CD4-positive, alpha-beta T cell treated with Interleukin-6 for 4 hours (primary cell): ENCODE results near the gene ZFHX3.

ENCODE experiments used
- DNase-seq: peaks from one replicate; pipeline ENCODE4 v3.0.0-alpha.2; 2020; ENCODE audit warnings: mixed read lengths

ZFHX3 gene

GRCh38 chr16:72815348-72816318, 232.3 kb downstream of the ZFHX3 start:
- DNase-seq, result no peak

GRCh38 chr16:72814226-72814625, 233.7 kb downstream of the ZFHX3 start:
- no peak for DNase-seq

DNA sequence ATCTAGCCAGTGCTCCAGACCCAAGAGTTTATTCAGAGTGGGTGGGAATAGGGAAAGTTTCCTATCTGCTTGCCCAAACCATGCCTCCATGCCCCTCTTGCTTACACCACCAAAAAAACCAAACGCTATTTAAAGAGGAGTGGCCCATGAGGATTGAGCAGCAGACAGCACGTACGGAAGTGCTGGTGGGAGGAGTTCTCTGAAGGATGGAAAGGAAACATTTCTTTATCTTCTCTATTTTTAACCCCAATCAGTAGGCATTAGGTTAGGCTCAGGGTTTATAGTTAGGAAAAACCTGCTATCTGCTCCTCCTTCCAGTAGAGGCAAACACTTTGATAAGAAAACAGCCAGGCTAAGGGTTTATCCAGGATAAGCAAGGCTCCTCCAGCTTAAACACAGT, 235.3 kb downstream of the ZFHX3 start:
- DNase-seq, result no peak

GRCh38 chr16:72811876-72812275, 236.1 kb downstream of the ZFHX3 start:
- DNase-seq, result no peak

DNA sequence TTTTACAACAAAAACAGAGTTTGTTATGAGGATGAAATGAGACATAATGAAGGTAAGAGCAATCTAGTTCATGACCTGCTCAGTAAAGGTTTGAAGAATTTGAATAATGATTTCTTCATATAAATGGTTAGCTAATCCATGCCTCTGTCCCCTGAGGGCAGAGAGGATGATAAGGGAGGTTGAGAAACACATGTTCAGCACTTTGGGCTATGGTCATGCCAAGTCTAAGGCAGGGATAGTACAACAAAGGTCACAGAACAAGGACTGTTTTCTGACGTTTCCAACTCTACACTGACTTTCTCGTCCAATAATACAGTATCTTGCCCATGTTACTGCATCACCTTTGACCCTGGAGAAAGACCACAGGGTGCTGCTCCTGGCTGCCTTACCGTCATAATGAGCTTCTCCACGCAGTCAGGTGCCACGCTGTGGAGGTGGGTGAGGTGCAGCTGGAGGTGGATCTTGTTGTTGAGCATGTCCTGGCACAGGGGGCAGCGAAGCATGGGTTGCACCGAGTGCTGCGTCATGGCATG, 236.7 kb downstream of the ZFHX3 start:
- DNase-seq, result no peak

DNA sequence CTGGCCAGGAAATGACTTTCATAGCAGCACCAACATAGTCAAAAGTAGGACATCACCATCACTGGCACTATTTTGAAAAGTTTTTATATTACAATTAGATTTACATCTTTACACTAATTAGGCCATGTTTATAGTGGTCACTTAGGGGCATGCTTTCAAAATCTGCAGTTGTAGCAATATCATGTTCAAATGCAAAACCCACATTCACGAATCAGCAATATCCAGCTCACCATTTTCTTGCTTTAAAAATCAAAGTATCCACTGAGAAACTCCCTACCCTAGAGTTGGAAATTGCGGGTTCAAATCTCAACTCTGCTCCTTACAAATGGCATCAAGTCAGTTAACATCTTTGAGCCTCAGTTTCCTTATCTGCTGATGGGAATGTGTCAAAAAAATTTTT, 237.4 kb downstream of the ZFHX3 start:
- DNase-seq, result no peak

DNA sequence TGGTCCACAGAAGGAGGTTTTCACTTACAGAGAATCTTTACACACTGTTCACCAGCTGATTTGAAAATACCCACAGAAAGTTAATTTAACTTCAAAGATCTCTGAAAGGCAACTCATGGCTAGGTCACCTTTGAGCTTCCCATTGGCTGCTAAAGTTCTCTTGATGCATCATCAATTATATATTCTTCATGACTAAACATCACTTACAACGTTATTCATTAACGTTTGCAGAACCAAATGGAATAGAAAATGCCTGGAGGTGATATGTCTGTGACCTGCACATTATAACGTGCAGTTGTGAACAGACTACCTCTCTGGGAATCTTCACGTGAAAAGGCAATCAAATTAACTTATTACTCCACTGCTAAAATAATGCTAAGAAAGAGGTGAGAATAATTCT, 238.5 kb downstream of the ZFHX3 start:
- no peak for DNase-seq

DNA sequence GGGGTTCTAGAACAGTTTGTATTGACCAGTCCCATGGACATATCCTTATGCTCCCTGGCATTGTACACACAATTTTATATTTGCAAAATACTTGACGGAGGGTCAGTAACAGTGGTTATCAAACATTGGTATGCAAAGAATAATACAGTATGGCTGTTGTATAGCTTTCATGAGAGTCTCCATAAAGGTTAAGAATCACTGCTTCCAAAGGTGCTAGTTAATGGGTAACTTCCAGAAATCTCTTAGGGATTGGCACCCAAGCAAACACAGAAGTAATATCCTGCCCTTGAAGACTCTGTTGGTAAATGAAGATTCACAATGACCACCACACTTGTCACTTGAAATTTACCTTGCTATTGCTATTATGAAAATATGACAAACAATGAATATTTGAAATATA, 239.2 kb downstream of the ZFHX3 start:
- DNase-seq, result no peak

- DNase-seq, result no peak
Observed at GRCh38 chr16:72807245-72807644, 240.7 kb downstream of the ZFHX3 start.

DNA sequence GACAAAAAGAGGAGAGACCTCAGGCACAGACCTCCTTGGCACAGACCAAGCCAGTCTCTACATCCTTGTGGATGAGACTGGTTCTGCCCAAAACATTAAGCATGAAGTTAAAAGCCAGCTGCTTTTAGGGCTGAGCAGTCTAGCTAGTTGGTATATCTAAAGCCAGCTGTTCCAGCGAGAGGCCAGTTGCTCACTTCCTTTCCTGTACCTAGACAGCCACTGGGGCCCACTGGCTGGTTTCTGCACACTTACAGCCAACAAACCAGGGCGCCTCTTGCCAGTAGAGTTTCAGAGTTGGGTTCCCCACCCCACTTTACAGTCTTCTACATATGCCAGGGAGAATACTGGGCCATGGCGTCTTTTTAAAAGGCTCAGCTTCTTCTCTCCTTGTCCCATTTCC, 242.4 kb downstream of the ZFHX3 start:
- no peak for DNase-seq

DNA sequence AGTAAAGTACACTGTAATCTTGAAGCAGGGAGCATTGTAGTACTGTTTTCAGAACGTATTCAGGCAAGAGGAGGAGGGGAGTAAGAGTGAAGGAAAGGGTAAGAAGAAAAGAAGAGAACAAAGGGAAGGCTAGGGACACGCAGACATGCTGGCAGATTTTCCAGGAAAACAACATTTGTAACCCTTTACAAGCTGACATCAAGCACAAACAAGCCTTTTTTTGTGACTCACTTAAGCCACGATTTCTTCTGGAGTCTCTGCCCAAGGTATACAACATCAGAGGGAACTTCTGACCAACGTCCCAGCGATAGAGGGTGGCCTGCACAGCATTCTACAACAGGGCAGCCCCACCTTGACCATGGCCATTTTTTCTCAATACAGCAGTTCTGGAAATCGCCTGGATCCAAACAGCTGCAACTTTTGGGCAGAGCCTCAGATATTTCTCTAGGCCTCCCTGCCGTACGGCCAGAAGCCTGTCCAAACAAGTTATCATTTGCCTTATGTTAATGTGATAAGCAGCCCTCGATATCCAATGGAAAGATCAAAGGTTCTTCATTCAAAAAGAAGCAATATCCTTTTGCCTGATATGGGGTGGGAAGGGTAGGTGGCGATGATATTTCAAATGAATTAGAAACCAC, 247.3 kb downstream of the ZFHX3 start:
- DNase-seq, result no peak

DNA sequence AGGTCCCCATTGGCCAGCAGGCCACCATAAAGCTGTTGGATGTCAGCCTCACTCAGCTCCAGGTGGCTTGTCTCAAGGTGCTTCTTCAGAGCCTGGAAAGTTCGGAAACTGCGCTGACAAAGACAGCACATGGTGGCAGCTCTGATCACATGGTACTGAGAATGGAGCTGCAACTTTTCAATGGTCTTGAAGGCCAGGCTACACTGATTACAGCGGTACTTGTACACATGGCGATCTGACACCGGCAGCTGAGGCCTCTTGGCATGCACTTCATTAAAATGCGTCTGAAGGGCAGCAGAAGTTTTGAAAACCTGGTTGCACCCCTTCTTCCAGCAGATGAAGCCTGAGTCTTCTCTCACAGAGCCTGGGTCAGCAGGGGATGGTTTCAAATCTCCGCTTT, 249.7 kb downstream of the ZFHX3 start:
- no peak for DNase-seq

GRCh38 chr16:72797621-72798020, 250.3 kb downstream of the ZFHX3 start:
- DNase-seq, result no peak

- no peak for DNase-seq
Observed at GRCh38 chr16:72796222-72796621, 251.7 kb downstream of the ZFHX3 start.

DNA sequence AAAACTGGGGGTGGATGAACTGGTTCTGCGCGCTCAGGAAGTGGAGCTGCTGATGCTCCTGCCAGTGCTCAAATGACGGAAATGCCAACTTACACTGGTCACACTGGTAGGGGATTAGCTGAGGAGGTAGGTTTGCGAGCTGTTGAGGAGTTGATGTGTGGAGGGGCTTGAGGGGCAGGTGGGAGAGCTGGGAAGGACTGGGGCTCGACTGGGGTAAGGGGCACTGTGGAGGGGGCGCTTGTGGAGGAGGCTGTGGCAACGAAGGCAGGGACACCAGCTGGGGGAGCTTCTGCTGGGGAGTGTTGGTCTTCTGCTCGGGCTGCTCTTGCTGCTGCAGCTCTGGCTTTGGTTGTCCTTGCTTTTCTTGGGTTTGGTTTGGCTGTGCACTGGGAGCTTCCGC, 252.9 kb downstream of the ZFHX3 start:
- DNase-seq, result no peak

DNA sequence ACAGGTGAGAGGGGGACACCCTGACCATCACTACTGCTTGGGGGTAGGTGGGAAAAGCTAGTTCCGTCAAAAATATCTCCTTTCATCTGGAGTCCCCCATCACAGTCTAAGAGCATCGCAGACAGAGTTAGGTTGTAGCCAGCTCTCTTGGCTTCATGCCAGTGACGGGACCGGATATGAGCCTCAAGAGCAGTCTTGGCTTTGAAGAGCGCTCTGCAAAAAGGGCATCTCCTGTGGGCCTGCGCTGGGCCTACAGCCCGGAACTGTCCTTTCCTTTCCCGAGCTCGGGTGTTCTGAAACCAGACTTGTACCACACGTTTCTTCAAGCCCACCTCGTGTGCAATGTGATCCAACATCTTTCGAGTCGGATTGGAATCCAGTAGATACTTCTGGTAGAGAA, 253.6 kb downstream of the ZFHX3 start:
- DNase-seq, result no peak

DNA sequence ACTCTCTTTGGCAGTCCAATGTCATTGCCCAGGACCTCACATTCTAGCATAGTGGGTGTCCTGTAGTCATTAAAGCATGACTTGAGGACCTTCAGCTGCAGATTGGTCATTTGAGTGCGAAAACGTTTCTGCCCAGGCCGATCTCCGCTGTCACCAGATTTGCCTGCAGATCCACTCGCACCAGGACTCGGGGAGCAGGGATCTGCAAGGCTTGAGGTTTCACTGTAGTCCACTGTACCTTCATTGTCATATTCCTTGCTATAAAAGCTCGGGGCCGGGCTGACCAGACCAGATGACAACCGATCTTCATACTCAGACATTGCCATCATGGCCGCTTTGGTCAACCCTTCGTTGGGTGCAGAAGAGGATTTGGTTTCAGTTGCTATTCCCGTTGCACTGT, 254.2 kb downstream of the ZFHX3 start:
- DNase-seq, result no peak

GRCh38 chr16:72793017-72793416, 254.9 kb downstream of the ZFHX3 start:
- no peak for DNase-seq

DNA sequence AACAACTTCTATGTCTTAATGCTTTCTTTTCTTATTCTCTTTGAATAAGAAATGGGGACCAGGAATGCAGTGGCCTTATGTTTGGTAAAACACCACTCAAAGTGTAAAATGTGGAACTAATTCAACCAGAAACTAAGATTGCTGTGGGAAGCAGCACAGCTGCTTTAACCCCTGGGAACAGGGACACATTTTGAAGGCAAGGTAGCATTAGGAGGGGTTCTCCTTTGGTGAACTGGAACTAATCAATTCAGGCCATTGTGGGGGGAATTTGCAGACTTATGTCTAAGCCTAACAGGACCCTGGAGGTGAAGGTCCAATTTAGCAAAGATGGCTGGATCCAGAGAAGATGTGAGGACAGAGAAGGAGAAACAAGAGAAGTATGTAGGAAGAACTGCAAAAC, 256.1 kb downstream of the ZFHX3 start:
- DNase-seq, result no peak

- no peak for DNase-seq
Observed at GRCh38 chr16:72789921-72790320, 258.0 kb downstream of the ZFHX3 start.

GRCh38 chr16:72789465-72789864, 258.5 kb downstream of the ZFHX3 start:
- DNase-seq, result no peak

GRCh38 chr16:72788269-72788809, 259.6 kb downstream of the ZFHX3 start:
- DNase-seq, result no peak

DNA sequence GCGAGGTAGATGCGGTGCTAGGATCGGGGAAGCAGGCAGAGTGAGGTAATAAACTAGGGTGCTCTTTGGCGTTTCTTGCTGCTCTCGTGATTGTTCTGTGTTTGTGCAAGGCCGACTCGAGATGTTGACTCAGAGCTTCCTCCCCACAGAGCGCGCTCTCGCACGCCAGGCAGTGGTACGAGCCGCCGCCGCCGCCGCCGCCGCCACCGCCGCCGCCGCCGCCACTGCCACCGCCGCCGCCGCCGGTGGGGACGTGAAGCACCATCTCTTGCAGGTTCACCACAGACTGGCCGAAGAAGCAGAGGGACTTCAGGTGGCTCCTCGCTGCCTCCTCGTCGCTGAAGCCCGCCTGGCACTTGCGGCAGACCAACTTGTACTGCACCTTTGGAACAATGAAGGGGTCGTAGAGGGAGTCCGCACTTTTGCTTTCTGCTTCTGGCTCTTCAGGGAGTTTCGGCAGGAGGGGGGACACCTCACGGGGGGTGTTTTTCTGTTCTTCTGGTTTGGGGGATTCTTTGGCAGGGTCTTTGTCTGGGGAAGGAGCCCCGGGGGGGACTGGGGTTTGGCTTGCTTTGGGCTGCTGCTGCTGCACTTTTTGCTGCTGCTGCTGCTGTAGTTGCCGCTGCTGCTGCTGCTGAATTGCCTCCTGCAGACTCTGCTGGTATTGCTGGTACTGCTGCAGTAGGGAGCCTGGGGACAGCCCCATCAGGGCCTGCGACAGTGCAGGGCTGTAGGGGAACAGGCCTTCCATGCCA, 260.2 kb downstream of the ZFHX3 start:
- DNase-seq, result peak; percentile 71
